Activated T-cell treated with anti-CD3 and anti-CD28 coated beads, Interleukin-2, amount 50 U/mL, for 1 hour (primary cell): ENCODE data around the gene LAMTOR1.

Experiments
- DNase-seq: peaks from one replicate; pipeline ENCODE4 v3.0.0-alpha.2; 2020

Gene LAMTOR1

GRCh38 chr11:72080326-72081183 is 22.5 kb downstream of the LAMTOR1 start, which contains the start of the genes LRRC51 and NUMA1:
Gene LRRC51, plus strand, starts transcription at chr11:72080850. Its CDS starts 8,234 bp downstream, at chr11:72089084.
Gene NUMA1, minus strand, starts transcription at chr11:72080542. Its CDS starts 44,599 bp downstream, at chr11:72035943.
- peak; percentile 97 for DNase-seq

- DNase-seq: no peak
Observed at GRCh38 chr11:72079819-72080325, 23.2 kb downstream of the LAMTOR1 start.

GRCh38 chr11:72078477-72078876 is 24.6 kb downstream of the LAMTOR1 start:
- no peak for DNase-seq

- DNase-seq: no peak
Observed at GRCh38 chr11:72075756-72076155, 27.3 kb downstream of the LAMTOR1 start.

GRCh38 chr11:72075109-72075508 is 28.0 kb downstream of the LAMTOR1 start:
- no peak for DNase-seq

DNA sequence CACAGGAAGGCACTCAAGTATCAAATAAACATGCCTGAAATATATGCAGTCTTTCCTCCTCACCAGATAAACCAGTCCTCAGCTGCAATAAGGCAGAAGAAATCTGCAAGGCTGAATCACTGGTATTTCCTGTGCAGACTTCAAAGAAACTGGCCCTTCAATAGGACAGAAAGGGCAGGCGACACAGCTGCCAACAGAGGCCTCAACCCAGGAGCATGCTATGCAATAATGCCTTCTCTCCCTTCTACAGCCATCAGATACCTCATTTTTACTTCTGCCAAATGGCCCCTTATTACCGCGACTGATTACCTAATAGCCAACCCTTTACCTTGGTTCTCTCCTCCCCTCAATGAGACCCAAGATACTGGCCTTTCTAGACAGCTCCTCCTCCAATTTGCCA is 30.7 kb downstream of the LAMTOR1 start:
- no peak for DNase-seq

DNA sequence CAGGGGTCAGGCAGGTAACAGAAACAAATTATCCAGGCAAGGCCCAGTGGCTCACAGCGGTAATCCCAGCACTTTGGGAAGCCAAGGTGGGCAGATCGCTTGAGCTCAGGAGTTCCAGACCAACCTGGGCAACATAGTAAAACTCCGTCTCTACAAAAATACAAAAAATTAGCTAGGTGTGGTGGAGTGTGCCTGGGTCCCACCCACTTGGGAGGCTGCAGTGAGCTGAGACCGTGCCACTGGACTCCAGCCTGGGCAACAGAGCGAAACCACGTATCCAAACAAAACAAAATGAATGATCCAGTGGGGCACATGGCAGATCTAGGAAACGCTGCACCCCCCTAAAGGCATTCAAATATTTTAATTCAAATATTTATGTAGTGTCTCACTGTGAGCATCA is 32.6 kb downstream of the LAMTOR1 start:
- DNase-seq: no peak

DNA sequence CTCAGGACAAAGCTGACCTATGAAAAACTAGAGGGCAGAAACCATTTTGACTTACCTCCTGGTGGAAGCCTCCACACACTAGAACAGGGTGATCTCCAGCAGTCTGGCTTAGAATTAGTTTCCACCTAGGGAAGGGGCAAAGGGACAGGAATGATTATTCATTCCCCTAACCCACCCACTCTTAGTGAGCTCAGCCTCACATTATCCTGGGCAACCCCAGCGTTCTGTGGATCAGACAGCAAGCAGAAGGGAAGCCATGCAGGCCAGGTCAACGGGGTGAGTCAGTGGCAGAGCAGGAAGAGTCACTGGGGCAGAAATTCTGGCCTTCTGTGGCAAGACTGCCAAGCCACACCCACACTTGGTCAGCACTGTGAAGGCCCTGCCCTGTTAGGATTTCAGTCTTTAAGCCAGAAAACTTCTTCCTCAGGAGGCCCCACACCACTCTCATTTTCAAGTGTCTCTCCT is 33.3 kb downstream of the LAMTOR1 start:
- no peak for DNase-seq

DNA sequence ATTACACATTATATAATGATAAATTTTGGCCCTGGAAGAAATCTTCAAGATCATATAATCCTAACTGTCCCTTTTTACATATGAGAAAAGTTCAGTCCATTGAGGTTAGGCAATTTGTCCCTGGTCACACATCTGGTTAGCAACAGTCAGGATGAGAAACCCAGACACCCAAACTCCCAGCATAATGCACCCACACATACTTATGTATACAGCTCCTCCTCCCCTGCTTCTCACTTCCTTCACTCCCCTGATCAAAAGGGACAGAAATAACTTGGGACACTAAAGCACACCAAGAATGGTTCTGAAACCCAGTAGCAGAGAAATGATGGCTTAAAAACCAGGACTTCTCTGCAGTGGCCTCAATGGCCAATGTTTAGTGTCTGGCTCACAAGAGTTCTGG is 33.9 kb downstream of the LAMTOR1 start:
- DNase-seq: no peak

- DNase-seq: no peak
Observed at GRCh38 chr11:72067676-72068075, 35.4 kb downstream of the LAMTOR1 start.

DNA sequence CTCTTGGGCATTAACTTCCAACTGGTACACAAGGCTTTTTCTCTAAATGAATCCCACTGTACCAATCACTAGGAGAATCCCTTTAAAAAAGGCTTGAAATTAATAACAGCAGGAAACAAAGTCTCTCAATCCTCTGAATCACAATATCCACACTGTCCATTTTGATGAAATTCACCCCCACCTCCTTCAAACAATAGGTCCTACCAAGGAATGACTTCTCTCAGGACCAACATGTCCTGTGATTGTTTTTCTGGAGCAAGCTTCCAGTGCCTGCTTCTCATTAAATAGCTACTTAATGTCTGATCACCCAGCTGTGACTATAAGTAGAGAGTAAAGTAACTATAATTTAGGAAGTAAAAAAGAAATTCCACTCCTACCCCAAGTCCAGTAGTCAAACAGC is 35.8 kb downstream of the LAMTOR1 start:
- DNase-seq: no peak

DNA sequence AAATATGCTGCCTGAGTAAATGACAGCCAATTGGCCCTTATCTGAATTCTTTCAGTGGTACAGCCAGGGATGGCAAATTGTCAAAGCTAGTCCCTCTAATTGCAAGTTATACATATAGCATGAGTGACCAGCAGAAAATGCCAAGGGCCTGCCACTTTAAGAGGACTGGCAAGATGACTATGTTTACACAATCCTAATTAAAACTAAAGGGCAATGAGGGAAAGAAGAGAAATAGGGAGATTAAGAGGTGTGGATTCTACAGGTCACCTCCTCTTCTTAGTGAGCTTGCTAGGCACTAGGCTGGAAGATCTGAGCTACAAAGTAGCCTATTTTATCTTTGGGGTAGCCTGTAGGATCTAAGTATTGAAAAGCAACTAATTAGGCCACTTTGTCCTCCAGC is 36.2 kb downstream of the LAMTOR1 start:
- no peak for DNase-seq

GRCh38 chr11:72061739-72062396 is 41.2 kb downstream of the LAMTOR1 start:
- DNase-seq: no peak

DNA sequence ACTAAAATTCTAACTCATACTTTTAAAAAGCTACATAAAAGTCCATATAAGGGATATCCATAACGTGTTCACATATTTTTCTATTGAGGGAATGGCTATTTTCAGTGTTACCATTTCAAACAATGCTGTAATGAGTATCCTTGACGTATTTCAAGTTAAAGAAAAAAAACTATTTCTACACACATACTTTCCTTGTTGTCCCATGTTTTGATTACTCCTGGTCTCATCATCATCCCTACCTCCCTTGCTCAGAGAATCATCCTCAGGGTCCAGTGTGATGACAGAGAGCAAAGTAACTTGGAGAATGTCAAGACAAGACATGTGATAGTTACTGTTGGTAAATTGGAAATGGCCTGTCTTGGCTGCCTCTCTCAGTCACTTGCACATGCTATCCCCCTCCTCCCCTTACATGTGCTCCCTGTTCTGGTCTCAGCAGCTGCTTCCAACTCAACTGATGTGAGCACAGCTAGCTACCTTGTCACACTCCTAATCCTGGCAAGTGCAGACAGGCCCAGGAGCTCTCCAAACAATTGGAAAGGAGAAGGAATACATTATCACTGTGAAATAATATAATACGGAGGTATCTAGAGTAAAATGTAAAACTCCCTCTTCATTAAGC is 44.6 kb downstream of the LAMTOR1 start:
- no peak for DNase-seq

DNA sequence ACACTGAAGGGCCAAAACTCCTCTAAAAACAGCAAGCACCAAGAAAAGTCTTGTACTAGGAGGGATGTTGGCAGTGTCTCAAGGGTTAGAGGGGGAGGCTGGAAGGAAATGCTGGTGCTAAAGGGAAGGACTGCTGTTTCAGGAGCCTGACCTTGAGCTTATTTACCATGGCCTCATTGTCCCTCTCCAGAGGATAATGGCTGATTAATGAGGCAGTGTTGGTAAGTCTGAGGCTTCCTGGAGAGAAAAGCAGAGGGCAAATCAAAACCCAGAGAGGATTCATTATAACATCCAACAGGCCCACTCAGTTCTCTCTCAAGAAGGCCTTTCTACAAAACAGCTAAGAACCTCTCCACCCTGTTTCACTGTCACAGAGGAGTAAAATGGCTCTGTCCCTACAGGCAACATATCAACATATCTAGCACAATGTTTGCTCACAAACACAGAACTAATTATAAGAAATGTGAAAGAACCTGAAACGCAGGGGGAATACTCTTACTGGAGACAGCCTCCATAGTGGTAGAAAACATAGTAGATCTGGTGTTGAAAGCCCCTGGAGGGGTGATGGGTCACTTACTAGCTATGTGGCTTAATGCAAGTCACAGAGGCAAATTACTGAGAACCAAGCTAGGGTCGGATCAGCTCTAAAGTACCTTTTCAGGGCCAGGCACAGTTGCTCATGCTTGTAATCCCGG is 54.2 kb downstream of the LAMTOR1 start:
- DNase-seq: no peak
